GM23338 (cell line): ENCODE results near the gene RPS6KC1. TPM values are rescaled to one million over a fixed set of nuclear protein-coding genes. Genes with fewer than 3 reads are reported as not detected.

Experiments
- ATAC-seq: fragments of 200-7000 bp; cut with Tn5 transposase; 3 replicates; pipeline ENCODE4 v1.9.1; 2020
- DNase-seq: peaks from one replicate; pipeline ENCODE4 v3.0.0-alpha.2; 2015; ENCODE audit warnings: low spot score
- H2AFZ ChIP-seq: fragments of 200-600 bp; sonication (generic); 2 replicates; pipeline ENCODE4 v1.8.0; 2016; ENCODE audit warnings: antibody characterized with exemption, mild to moderate bottlenecking, moderate library complexity
- H3F3A ChIP-seq: fragments of 200-600 bp; sonication (generic); replicated peaks from 2 replicates; pipeline ENCODE4 v1.8.0; 2017; ENCODE audit warnings: antibody characterized with exemption, mixed run types, low read depth
- H3K27ac ChIP-seq: fragments of 200-600 bp; sonication (generic); 2 replicates; pipeline ENCODE4 v1.6.1; 2016; ENCODE audit warnings: low read depth
- H3K27me3 ChIP-seq: fragments of 200-600 bp; sonication (generic); 2 replicates; pipeline ENCODE4 v1.8.0; 2016; ENCODE audit warnings: mild to moderate bottlenecking, mixed run types, moderate library complexity; ENCODE audit not compliant: insufficient read depth
- H3K36me3 ChIP-seq: fragments of 200-600 bp; sonication (generic); 2 replicates; pipeline ENCODE4 v1.8.0; 2016; ENCODE audit warnings: mild to moderate bottlenecking; ENCODE audit not compliant: insufficient read depth
- H3K4me1 ChIP-seq: fragments of 200-600 bp; sonication (generic); 2 replicates; pipeline ENCODE4 v1.8.0; 2016; ENCODE audit warnings: mild to moderate bottlenecking, moderate library complexity; ENCODE audit not compliant: insufficient read depth
- H3K4me2 ChIP-seq: fragments of 200-600 bp; sonication (generic); 2 replicates; pipeline ENCODE4 v1.7.1; 2017; ENCODE audit warnings: mixed run types
- H3K4me3 ChIP-seq: fragments of 200-600 bp; sonication (generic); 2 replicates; pipeline ENCODE4 v1.6.1; 2016; ENCODE audit warnings: mixed run types
- H3K79me2 ChIP-seq: fragments of 200-600 bp; sonication (generic); replicated peaks from 2 replicates; pipeline ENCODE4 v1.8.0; 2017; ENCODE audit warnings: mild to moderate bottlenecking; ENCODE audit not compliant: insufficient read depth
- H3K9me2 ChIP-seq: fragments of 200-600 bp; sonication (generic); 2 replicates; pipeline ENCODE4 v1.8.0; 2017; ENCODE audit not compliant: insufficient read depth
- H4K20me1 ChIP-seq: fragments of 200-600 bp; sonication (generic); replicated peaks from 2 replicates; pipeline ENCODE4 v1.8.0; 2017; ENCODE audit warnings: mild to moderate bottlenecking; ENCODE audit not compliant: insufficient read depth
- H3K27ac Mint-ChIP-seq: 2 replicates; pipeline ENCODE4 v1.8.0; 2020; ENCODE audit warnings: inconsistent platforms, mild to moderate bottlenecking, moderate library complexity, mixed read lengths
- H3K27me3 Mint-ChIP-seq: 3 replicates; pipeline ENCODE4 v1.8.0; 2022; ENCODE audit warnings: low read depth, mild to moderate bottlenecking, moderate library complexity, mixed read lengths, inconsistent platforms; ENCODE audit not compliant: insufficient read depth, poor library complexity
- H3K36me3 Mint-ChIP-seq: 3 replicates; pipeline ENCODE4 v1.8.0; 2021; ENCODE audit warnings: low read depth, mild to moderate bottlenecking, inconsistent platforms, moderate library complexity, mixed read lengths
- H3K4me1 Mint-ChIP-seq: 3 replicates; pipeline ENCODE4 v1.8.0; 2020; ENCODE audit warnings: mild to moderate bottlenecking, inconsistent platforms, mixed read lengths
- H3K4me3 Mint-ChIP-seq: 3 replicates; pipeline ENCODE4 v1.8.0; 2021; ENCODE audit warnings: moderate library complexity, mild to moderate bottlenecking, inconsistent platforms, mixed read lengths
- H3K9me3 Mint-ChIP-seq: 3 replicates; pipeline ENCODE4 v1.8.0; 2020; ENCODE audit warnings: moderate library complexity, mild to moderate bottlenecking, inconsistent platforms, mixed read lengths
- CREB1 ChIP-seq: fragments of 250-450 bp; sonication (Bioruptor Pico); IDR thresholded peaks from 2 replicates; pipeline ENCODE4 v1.5.0; 2020; ENCODE audit warnings: low read depth, mild to moderate bottlenecking, moderate library complexity
- CTCF ChIP-seq, 2 experiments: fragments of 200-600 bp in 1 of 2; sonication (generic) in 1 of 2; conservative IDR thresholded peaks; 2 replicates each; pipeline versions ENCODE4 v1.5.1 to v1.6.1; 2016 to 2017; ENCODE audit warnings: antibody characterized with exemption in 2 of 2, low read depth in 2 of 2, mild to moderate bottlenecking in 2 of 2, moderate library complexity in 1 of 2
- EZH2 ChIP-seq: fragments of 200-600 bp; sonication (generic); IDR thresholded peaks from one replicate; pipeline ENCODE4 v1.8.0; 2017; ENCODE audit warnings: antibody characterized with exemption, mild to moderate bottlenecking, low read depth; ENCODE audit not compliant: unreplicated experiment
- EZH2phosphoT487 ChIP-seq: fragments of 200-600 bp; sonication (generic); IDR thresholded peaks from one replicate; pipeline ENCODE4 v1.8.1; 2018; ENCODE audit warnings: antibody characterized with exemption; ENCODE audit not compliant: unreplicated experiment
- JUNB ChIP-seq: IDR thresholded peaks from one replicate; pipeline ENCODE4 v1.6.1; 2016; ENCODE audit warnings: antibody characterized with exemption; ENCODE audit not compliant: unreplicated experiment
- NANOG ChIP-seq: IDR thresholded peaks from 2 replicates; pipeline ENCODE4 v1.6.1; 2016; ENCODE audit warnings: antibody characterized with exemption, borderline replicate concordance
- POLR2AphosphoS5 ChIP-seq: IDR thresholded peaks from 2 replicates; pipeline ENCODE4 v1.6.1; 2016; ENCODE audit warnings: antibody characterized with exemption, low read depth
- REST ChIP-seq: IDR thresholded peaks from one replicate; pipeline ENCODE4 v1.6.1; 2018; ENCODE audit warnings: antibody characterized with exemption; ENCODE audit not compliant: unreplicated experiment
- STAT1 ChIP-seq: IDR thresholded peaks from one replicate; pipeline ENCODE4 v1.6.1; 2016; ENCODE audit warnings: antibody characterized with exemption; ENCODE audit not compliant: unreplicated experiment
- ZNF114 ChIP-seq: fragments of 250-450 bp; sonication (Bioruptor Pico); IDR thresholded peaks from 2 replicates; pipeline ENCODE4 v1.5.0; 2020; ENCODE audit warnings: mild to moderate bottlenecking, moderate library complexity
- ZNF331 ChIP-seq: fragments of 250-450 bp; sonication (Bioruptor Pico); IDR thresholded peaks from 2 replicates; pipeline ENCODE4 v1.5.0; 2020; ENCODE audit warnings: low read depth, mild to moderate bottlenecking, moderate library complexity
- polyA plus RNA-seq: library from polyadenylated mRNA; unstranded; fragments of >200 nt; fragmentation: Nextera tagmentation; extraction: Ambion mirVana; gene quantifications from 2 replicates; pipeline ENCODE4 v1.2.1, GENCODE V29; 2016
- total RNA-seq: library from RNA; depleted of rRNA; stranded (reverse); fragments of >200 nt; shearing (Covaris generic); gene quantifications from 2 replicates; pipeline ENCODE4 v1.2.3, GENCODE V29; 2014
- TF ChIP-seq, protein P1 (sequence below): IDR thresholded peaks from 2 replicates; pipeline ENCODE4 v1.6.1; 2016; ENCODE audit warnings: antibody characterized with exemption

The RPS6KC1 gene
- total and polyA plus RNA-seq, 2 experiments from 2014 or later = 7.9 to 24.9 TPM

DNA sequence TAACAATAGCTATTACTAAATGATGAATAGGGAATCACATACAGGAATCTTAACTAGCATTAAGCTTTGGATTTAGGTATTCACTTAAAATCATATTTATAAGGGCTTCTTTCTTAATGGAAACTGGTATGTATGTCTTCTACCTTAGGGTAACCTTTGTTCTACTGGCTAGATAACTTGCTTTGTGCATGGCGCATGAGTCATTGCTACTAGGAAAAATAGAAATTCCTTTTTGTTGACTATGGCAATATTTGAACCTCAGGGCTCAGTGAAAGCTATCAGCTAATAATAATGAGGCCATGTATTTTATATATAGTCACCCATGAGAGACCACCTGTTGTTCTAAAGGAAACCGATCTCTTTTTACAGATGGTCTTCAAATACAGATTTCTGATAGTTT, 72.5 kb downstream of the RPS6KC1 start (continued):
- no peak for TF ChIP-seq EZH2phosphoT487
- TF ChIP-seq STAT1 = no peak
- no peak for TF ChIP-seq NANOG
- TF ChIP-seq JUNB = no peak
- TF ChIP-seq, protein P1, sequence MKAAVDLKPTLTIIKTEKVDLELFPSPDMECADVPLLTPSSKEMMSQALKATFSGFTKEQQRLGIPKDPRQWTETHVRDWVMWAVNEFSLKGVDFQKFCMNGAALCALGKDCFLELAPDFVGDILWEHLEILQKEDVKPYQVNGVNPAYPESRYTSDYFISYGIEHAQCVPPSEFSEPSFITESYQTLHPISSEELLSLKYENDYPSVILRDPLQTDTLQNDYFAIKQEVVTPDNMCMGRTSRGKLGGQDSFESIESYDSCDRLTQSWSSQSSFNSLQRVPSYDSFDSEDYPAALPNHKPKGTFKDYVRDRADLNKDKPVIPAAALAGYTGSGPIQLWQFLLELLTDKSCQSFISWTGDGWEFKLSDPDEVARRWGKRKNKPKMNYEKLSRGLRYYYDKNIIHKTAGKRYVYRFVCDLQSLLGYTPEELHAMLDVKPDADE = no peak
- no peak for TF ChIP-seq CTCF (conservative IDR thresholded peaks at IDR 0.05; ENCODE audit: low read depth in 2 of 2)
- no peak for TF ChIP-seq CREB1 (CRISPR knock-in tag)

- Histone ChIP-seq H3K36me3 (no peaks in the 10 kb centered on the region), H3F3A (no peaks in the 10 kb centered on the region), H3K27me3 (no peaks in the 10 kb centered on the region), H3K4me2 (no peak overlapping the region), H3K4me1 (no peaks in the 10 kb centered on the region), H4K20me1 (no peaks in the 10 kb centered on the region), H3K27ac (no peak overlapping the region), H3K4me3 (no peak overlapping the region), H3K79me2 (no peaks in the 10 kb centered on the region), H3K9me2 (no peaks in the 10 kb centered on the region), H2AFZ (no peak overlapping the region)
- H3K27ac Mint-ChIP-seq = no peak overlapping the region
- no peaks in the 10 kb centered on the region for H3K36me3 Mint-ChIP-seq
- H3K4me1 Mint-ChIP-seq = no peaks in the 10 kb centered on the region
- H3K4me3 Mint-ChIP-seq = no peak overlapping the region
- no peaks in the 10 kb centered on the region for H3K9me3 Mint-ChIP-seq
- DNase-seq = no peak
- ATAC-seq = no peak
- H3K27me3 Mint-ChIP-seq = no peaks in the 10 kb centered on the region
- no peak for TF ChIP-seq CTCF (conservative IDR thresholded peaks at IDR 0.05; ENCODE audit: low read depth in 2 of 2)
- TF ChIP-seq POLR2AphosphoS5 = no peak
- no peak for TF ChIP-seq ZNF114
- TF ChIP-seq EZH2phosphoT487 = no peak
- no peak for TF ChIP-seq EZH2
- no peak for TF ChIP-seq NANOG
- TF ChIP-seq, protein P1 = no peak
- no peak for TF ChIP-seq CREB1 (CRISPR knock-in tag)
- no peak for TF ChIP-seq REST
- no peak for TF ChIP-seq STAT1
- no peak for TF ChIP-seq ZNF331
- no peak for TF ChIP-seq JUNB
Observed at GRCh38 chr1:213124590-213124989, 73.5 kb downstream of the RPS6KC1 start.
